Measurements from ENCODE around the gene DIP2A. TPM values are rescaled to one million over a fixed set of nuclear protein-coding genes. Genes with fewer than 3 reads are reported as not detected.
"Not testable (repeated sequence)": the region's sequence is repeated elsewhere in the genome, so short reads cannot be mapped to it uniquely, and the experiment has no call there.

Gene DIP2A
- polyA plus RNA-seq, 3 donors, result 29.4 to 52.3 (median 33.3) TPM

DNA sequence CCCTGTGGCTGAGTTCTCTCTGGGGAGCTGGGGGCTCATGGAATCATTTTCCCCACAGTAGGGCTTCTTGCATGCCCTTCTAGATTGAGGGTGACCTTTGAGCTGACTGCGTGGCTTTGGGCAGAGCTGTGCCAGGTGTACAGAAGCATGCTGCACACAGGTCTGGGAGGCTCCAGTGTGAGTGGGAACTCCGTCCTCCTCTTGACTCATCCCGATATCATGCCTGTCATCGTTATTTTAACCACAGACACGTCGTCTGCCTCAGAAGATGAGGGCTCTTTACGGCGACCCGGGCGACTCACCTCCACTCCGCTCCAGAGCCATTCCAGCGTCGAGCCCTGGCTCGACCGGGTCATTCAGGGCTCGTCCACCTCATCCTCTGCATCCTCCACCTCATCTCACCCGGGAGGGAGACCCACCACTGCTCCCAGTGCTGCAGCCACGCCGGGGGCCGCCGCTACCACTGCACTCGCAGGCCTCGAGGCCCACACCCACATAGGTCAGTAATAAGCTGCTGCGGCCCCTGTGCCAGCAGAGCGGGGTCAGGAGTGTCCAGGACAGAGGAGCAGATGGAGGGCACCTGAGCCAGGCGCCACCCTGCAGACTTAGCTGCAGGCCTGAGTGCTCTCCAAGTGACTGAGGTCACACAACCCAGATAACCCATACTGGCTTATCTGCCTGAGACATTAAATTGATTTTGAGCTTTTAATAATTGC, 39.8 kb downstream of the DIP2A start:
- DNase-seq (ENCODE audit: extremely low read depth in 1 of 11, low read depth in 9 of 11, low spot score in 4 of 11), result no peak

- DNase-seq (ENCODE audit: extremely low read depth in 1 of 11, low read depth in 9 of 11, low spot score in 4 of 11), result no peak
Observed at GRCh38 chr21:46500224-46500861, 41.7 kb downstream of the DIP2A start.

DNA sequence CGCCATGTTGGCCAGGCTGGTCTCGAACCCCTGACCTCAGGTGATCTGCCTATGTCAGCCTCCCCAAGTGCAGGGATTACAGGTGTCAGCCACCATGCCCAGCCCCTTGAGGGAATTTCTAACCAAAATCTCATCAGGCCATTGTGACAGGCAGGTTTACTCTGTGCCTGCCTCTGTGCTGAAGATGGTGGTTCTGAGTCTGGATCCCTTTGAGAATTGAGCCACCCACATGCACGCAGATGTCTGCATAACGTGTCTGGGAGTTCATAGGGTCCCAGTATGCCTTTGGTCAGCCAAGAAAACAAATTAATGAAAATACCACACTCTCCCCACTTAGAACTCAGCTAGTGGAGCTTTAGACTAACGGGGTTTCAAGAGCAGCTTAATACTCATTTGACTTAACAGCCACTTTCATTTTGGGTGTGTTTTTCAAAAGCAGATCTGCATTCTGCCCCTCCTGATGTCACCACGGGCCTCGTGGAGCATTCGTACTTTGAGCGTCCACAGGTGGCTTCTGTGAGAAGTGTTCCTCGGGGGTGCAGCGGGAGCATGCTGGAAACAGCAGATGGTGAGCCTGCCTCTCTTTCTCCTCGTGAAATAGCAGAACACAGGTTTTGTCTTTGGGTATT, 45.3 kb downstream of the DIP2A start:
- DNase-seq (ENCODE audit: extremely low read depth in 1 of 11, low read depth in 9 of 11, low spot score in 4 of 11), result no peak

GRCh38 chr21:46504666-46505065, 46.0 kb downstream of the DIP2A start:
- no peak for DNase-seq (ENCODE audit: extremely low read depth in 1 of 11, low read depth in 9 of 11, low spot score in 4 of 11)

GRCh38 chr21:46507562-46507961, 48.9 kb downstream of the DIP2A start:
- no peak for DNase-seq (ENCODE audit: extremely low read depth in 1 of 11, low read depth in 9 of 11, low spot score in 4 of 11)

GRCh38 chr21:46509741-46510502, 51.2 kb downstream of the DIP2A start:
- DNase-seq (ENCODE audit: extremely low read depth in 1 of 11, low read depth in 9 of 11, low spot score in 4 of 11), result no peak

- no peak for DNase-seq (ENCODE audit: extremely low read depth in 1 of 11, low read depth in 9 of 11, low spot score in 4 of 11)
Observed at GRCh38 chr21:46515109-46515508, 56.4 kb downstream of the DIP2A start.

DNA sequence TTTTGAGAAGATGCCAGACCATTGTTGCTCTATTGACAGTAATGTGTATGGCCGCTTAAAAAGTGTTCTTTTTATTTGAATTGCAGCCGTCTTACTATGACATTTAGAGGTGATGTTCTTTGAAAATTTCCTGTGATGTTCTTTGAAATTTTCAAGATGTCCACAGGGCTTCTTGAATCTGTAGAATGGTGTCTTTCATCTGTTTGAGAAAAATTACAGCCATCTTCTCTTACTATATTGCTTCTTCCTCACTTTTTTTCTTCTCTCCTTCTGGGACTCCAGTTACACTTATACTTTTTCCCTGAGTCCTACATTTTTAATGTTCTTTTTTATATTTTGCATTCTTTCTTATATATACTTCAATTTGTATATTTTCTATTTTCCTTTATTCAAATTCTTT, 57.4 kb downstream of the DIP2A start:
- DNase-seq (ENCODE audit: extremely low read depth in 1 of 11, low read depth in 9 of 11, low spot score in 4 of 11), result no peak

GRCh38 chr21:46517361-46517760, 58.7 kb downstream of the DIP2A start:
- DNase-seq (ENCODE audit: extremely low read depth in 1 of 11, low read depth in 9 of 11, low spot score in 4 of 11), result no peak

DNA sequence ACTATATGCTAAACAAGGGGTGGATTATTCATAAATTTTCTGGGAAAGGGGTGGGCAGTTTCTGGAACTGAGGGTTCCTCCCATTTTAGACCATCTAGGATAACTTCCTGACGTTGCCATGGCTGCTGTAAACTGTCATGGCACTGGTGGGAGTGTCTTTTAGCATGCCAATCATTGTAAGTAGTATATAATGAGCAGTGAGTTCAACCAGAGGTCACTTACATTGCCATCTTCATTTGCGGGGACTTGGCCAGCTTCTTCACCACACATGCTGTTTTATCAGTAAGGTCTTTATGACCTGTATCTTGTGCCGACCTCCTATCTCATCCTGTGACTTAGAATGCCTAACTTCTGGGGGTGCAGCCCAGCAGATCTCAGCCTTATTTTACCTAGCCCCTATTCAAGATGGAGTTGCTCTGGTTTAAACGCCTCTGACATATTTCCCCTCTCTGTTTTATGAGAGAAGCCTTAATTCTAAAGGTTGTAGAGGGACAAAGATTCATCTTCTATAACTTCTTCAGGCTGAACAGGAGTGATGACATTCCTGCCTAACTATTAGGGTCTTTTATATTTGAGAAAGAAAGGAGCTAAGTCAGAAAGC, 60.4 kb downstream of the DIP2A start:
- no peak for DNase-seq (ENCODE audit: extremely low read depth in 1 of 11, low read depth in 9 of 11, low spot score in 4 of 11)

DNA sequence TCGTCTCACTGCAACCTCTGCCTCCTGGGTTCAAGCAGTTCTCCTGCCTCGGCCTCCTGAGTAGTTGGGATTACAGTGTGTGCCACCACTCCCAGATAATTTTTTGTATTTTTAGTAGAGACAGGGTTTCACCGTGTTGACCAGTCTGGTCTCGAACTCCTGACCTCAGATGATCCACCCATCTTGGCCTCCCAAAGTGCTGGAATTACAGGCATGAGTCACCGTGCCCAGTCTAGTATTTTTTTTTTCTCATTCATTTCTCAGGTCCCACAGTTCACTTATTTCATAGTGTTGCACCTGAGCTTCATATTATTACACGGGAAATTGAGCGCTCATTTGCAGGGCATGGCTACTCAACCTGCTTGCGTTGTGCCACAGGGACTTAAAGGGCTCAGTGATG, 68.7 kb downstream of the DIP2A start:
- DNase-seq (ENCODE audit: extremely low read depth in 1 of 11, low read depth in 9 of 11, low spot score in 4 of 11), result not testable (repeated sequence)

DNA sequence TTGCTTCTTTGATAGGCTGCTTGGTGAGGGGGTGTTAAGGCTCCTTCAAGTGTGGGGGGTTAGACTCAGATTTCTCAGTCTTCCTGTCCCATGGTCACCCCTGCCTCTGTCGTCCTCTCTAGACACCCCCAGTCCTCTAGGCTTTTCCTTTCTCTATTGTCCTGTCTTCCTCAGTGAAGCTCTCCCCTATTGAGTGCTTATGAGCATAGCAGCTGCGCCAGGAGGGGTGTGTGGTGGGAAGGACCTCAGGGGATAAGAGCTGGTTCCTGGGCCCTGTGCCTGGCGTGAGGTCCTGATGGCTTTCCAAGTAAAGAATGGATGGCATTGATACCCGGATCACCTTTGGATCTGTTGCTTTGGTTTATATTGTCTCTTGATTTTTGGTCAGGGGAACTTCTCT, 69.1 kb downstream of the DIP2A start:
- no peak for DNase-seq (ENCODE audit: extremely low read depth in 1 of 11, low read depth in 9 of 11, low spot score in 4 of 11)

GRCh38 chr21:46532080-46532479, 73.4 kb downstream of the DIP2A start:
- DNase-seq (ENCODE audit: extremely low read depth in 1 of 11, low read depth in 9 of 11, low spot score in 4 of 11), result no peak

DNA sequence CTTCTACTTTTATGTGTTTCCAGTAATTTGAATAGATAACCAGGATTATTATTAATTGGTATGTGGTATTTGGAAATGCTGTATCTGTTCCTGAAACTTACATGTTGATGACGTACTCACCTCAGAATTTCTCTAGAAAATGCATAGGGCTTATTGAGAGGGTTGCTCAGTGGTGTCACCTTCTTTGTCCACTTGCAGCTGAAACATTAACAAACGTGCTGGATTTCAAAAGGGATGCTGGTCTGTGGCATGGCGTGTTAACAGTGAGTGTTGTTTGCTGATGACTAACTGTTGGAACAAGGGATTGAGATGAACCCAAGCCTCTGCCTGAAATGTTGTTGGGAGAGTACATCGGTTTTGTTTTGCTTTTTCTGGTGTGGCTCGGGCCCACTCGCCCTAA, 78.3 kb downstream of the DIP2A start:
- no peak for DNase-seq (ENCODE audit: extremely low read depth in 1 of 11, low read depth in 9 of 11, low spot score in 4 of 11)

- DNase-seq (ENCODE audit: extremely low read depth in 1 of 11, low read depth in 9 of 11, low spot score in 4 of 11), result no peak
Observed at GRCh38 chr21:46538262-46538661, 79.6 kb downstream of the DIP2A start.

GRCh38 chr21:46538851-46539666, 80.4 kb downstream of the DIP2A start:
- no peak for DNase-seq (ENCODE audit: extremely low read depth in 1 of 11, low read depth in 9 of 11, low spot score in 4 of 11)

- no peak for DNase-seq (ENCODE audit: extremely low read depth in 1 of 11, low read depth in 9 of 11, low spot score in 4 of 11)
Observed at GRCh38 chr21:46540087-46540710, 81.5 kb downstream of the DIP2A start.

DNA sequence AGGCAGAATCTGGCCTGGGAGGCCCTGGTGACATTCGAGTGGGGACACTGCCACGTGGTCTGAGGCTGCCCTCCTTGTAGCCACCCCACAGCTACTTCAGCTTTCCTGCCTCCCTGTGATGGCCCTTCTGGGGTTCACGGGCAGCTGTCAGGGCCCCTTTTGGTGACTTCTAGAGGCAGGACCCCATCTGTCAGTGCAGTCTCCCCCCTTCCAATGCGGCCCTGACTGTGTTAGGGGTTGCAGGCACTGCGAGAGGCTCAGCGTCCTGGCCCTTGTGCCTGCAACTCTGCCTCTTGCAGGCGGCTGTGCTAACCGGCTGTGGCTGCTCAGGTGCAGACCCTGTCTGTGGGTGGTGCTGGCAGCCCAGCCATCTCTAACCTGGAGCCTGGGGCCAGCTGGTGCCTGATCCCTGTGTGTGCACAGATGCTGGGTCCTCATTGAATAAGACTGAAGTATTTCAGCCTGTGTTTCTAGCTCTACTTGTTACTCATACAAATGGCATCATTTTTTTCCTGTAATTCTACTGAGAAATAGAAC, 84.0 kb downstream of the DIP2A start:
- DNase-seq (ENCODE audit: extremely low read depth in 1 of 11, low read depth in 9 of 11, low spot score in 4 of 11), result no peak

Data from renal cortex interstitium (tissue), 11 donors.